Measurements from ENCODE around the gene PLK3. TPM values are rescaled to one million over a fixed set of nuclear protein-coding genes. Genes with fewer than 3 reads are reported as not detected.

PLK3 gene
- total and polyA plus RNA-seq, 9 of the 15 experiments (the other 6 are each of a cell fraction or from before 2014, with no cell fraction given): 0.52 to 22.7 (median 11.0) TPM

DNA sequence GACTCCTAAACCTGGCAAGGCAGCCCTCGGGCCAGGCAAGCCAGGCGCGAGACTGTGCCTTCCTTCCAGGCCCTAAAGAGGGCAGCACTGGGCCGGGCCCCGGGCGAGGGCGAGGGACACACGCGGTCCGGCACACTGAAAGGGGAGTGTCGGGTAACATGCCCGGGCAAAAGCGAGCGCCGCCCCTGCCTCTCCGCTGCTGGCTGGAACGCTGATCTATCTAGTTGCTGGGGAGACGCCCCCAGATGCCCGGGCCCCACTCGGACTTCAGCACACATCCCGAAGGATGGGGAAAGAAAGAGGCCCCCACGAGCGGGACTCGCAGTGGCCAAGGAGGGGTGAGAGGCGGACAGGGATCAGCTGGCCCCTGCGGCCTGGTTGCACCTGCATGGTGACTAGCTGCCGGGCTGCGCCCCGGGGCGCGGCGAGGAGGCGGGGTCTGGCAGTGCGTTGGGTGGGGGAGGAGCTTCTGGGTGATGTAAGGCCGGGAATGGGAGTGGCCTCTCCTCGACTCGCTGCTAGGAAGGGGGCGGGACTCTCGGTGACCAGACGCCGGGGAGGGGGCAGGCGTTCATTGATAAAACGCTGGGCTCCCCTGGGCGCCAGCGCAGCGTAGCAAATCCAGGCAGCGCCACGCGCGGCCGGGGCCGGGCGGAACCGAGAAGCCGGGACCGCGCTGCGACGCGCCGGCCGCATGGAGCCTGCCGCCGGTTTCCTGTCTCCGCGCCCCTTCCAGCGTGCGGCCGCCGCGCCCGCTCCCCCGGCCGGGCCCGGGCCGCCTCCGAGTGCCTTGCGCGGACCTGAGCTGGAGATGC is at the start of gene PLK3 (continued):
- peak; percentile 7; the same call in 1 of the 2 replicates for TF ChIP-seq HLTF (IDR thresholded peaks at IDR 0.05)
- peak in 1 of 2 experiments; percentile 24; a peak in 1 of 4 replicates for TF ChIP-seq ARNT (IDR thresholded peaks at IDR 0.05)
- 0 out of 2 replicates have a peak, but pooled peaks have one; percentile 46 for TF ChIP-seq ZNF41 (CRISPR knock-in tag; conservative IDR thresholded peaks at IDR 0.05)
- peak; percentile 68; the same call in 1 of the 2 replicates for TF ChIP-seq FOXK1 (CRISPR knock-in tag; IDR thresholded peaks at IDR 0.05; ENCODE audit: borderline replicate concordance)
- 0 out of 2 replicates have a peak, but pooled peaks have one; percentile 81 for TF ChIP-seq PHF21A (IDR thresholded peaks at IDR 0.05; ENCODE audit: borderline replicate concordance, low read depth)
- TF ChIP-seq NR1H2 (CRISPR knock-in tag; IDR thresholded peaks at IDR 0.05): no peak
- TF ChIP-seq ARID1B (IDR thresholded peaks at IDR 0.05): peak; percentile 68
- TF ChIP-seq PCBP1 (IDR thresholded peaks at IDR 0.05; ENCODE audit: low read depth, low read length, poor library complexity, severe bottlenecking): peak; percentile 93
- TF ChIP-seq PHB2 (IDR thresholded peaks at IDR 0.05; ENCODE audit: low read depth): no peak
- peak; percentile 42 for TF ChIP-seq PHF20 (IDR thresholded peaks at IDR 0.05; ENCODE audit: partially characterized antibody)
- TF ChIP-seq ZNF311 (CRISPR knock-in tag; IDR thresholded peaks at IDR 0.05): no peak
- TF ChIP-seq, protein P1, sequence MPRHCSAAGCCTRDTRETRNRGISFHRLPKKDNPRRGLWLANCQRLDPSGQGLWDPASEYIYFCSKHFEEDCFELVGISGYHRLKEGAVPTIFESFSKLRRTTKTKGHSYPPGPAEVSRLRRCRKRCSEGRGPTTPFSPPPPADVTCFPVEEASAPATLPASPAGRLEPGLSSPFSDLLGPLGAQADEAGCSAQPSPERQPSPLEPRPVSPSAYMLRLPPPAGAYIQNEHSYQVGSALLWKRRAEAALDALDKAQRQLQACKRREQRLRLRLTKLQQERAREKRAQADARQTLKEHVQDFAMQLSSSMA (CRISPR knock-in tag; IDR thresholded peaks at IDR 0.05): no peak
- TF ChIP-seq, protein P2, sequence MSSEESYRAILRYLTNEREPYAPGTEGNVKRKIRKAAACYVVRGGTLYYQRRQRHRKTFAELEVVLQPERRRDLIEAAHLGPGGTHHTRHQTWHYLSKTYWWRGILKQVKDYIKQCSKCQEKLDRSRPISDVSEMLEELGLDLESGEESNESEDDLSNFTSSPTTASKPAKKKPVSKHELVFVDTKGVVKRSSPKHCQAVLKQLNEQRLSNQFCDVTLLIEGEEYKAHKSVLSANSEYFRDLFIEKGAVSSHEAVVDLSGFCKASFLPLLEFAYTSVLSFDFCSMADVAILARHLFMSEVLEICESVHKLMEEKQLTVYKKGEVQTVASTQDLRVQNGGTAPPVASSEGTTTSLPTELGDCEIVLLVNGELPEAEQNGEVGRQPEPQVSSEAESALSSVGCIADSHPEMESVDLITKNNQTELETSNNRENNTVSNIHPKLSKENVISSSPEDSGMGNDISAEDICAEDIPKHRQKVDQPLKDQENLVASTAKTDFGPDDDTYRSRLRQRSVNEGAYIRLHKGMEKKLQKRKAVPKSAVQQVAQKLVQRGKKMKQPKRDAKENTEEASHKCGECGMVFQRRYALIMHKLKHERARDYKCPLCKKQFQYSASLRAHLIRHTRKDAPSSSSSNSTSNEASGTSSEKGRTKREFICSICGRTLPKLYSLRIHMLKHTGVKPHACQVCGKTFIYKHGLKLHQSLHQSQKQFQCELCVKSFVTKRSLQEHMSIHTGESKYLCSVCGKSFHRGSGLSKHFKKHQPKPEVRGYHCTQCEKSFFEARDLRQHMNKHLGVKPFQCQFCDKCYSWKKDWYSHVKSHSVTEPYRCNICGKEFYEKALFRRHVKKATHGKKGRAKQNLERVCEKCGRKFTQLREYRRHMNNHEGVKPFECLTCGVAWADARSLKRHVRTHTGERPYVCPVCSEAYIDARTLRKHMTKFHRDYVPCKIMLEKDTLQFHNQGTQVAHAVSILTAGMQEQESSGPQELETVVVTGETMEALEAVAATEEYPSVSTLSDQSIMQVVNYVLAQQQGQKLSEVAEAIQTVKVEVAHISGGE (CRISPR knock-in tag; IDR thresholded peaks at IDR 0.05): peak in 2 of 3 experiments; percentile 36 to 89; a peak in 3 of 6 replicates
- TF ChIP-seq, protein P3, sequence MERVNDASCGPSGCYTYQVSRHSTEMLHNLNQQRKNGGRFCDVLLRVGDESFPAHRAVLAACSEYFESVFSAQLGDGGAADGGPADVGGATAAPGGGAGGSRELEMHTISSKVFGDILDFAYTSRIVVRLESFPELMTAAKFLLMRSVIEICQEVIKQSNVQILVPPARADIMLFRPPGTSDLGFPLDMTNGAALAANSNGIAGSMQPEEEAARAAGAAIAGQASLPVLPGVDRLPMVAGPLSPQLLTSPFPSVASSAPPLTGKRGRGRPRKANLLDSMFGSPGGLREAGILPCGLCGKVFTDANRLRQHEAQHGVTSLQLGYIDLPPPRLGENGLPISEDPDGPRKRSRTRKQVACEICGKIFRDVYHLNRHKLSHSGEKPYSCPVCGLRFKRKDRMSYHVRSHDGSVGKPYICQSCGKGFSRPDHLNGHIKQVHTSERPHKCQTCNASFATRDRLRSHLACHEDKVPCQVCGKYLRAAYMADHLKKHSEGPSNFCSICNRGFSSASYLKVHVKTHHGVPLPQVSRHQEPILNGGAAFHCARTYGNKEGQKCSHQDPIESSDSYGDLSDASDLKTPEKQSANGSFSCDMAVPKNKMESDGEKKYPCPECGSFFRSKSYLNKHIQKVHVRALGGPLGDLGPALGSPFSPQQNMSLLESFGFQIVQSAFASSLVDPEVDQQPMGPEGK (CRISPR knock-in tag; IDR thresholded peaks at IDR 0.05; ENCODE audit: borderline replicate concordance): no peak
- peak; percentile 65; the same call in 1 of the 2 replicates for TF ChIP-seq ZC3H11A (IDR thresholded peaks at IDR 0.05; ENCODE audit: low read depth, low read length)
- no peak for TF ChIP-seq SREBF2 (CRISPR knock-in tag; IDR thresholded peaks at IDR 0.05)
- TF ChIP-seq, protein P4, sequence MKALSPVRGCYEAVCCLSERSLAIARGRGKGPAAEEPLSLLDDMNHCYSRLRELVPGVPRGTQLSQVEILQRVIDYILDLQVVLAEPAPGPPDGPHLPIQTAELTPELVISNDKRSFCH (CRISPR knock-in tag; IDR thresholded peaks at IDR 0.05): no peak
- TF ChIP-seq, protein P4 (tag; IDR thresholded peaks at IDR 0.05): no peak; the same call in 1 of the 2 replicates
- TF ChIP-seq ZNF324 (CRISPR knock-in tag; IDR thresholded peaks at IDR 0.05): no peak
- TF ChIP-seq POLR3G (IDR thresholded peaks at IDR 0.05; ENCODE audit: extremely low read depth, insufficient read length, insufficient replicate concordance): no peak
- no peak; the same call in 1 of the 2 replicates for TF ChIP-seq MTA2 (IDR thresholded peaks at IDR 0.05; ENCODE audit: low read depth)
- TF ChIP-seq SMARCC2 (IDR thresholded peaks at IDR 0.05; ENCODE audit: low read depth): no peak
